Lung microvascular endothelial cell (primary cell): ENCODE results near the gene TNFSF15. TPM values are rescaled to one million over a fixed set of nuclear protein-coding genes. Genes with fewer than 3 reads are reported as not detected.
A peak's percentile ranks its signal among the peaks of the same experiment; 100 is the strongest.

Source experiments
- DNase-seq, 2 donors: peaks; one replicate each; pipeline versions ENCODE4 v3.0.0 to v3.0.0-alpha.2; 2010; ENCODE audit warnings: low read depth in 2 of 2
- total RNA-seq: library from RNA; depleted of rRNA; stranded (reverse); fragments of >200 nt; gene quantifications from 2 replicates; pipeline ENCODE4 v1.2.1, GENCODE V29; 2014

TNFSF15 gene
- total RNA-seq, 1 donor from 2014 or later = 2.6 TPM

DNA sequence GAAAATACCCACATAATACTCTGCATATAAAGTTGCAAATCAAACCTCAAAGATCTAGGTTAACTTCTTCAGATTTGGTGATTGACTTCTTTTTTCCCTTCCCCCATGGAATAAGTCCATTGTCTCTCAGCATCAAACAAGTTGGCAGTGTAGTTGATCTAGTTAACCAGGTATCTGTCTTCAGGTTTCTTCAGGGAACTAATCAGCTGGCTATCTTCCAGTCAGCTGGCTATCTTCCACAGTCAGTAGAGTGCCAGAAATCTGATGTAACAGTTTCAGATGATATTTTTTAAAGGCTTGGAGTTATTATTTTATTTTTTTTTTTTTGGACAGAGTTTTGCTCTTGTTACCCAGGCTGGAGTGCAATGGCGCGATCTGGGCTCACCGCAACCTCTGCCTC lies 16.8 kb downstream of the TNFSF15 start:
- DNase-seq = no peak

DNA sequence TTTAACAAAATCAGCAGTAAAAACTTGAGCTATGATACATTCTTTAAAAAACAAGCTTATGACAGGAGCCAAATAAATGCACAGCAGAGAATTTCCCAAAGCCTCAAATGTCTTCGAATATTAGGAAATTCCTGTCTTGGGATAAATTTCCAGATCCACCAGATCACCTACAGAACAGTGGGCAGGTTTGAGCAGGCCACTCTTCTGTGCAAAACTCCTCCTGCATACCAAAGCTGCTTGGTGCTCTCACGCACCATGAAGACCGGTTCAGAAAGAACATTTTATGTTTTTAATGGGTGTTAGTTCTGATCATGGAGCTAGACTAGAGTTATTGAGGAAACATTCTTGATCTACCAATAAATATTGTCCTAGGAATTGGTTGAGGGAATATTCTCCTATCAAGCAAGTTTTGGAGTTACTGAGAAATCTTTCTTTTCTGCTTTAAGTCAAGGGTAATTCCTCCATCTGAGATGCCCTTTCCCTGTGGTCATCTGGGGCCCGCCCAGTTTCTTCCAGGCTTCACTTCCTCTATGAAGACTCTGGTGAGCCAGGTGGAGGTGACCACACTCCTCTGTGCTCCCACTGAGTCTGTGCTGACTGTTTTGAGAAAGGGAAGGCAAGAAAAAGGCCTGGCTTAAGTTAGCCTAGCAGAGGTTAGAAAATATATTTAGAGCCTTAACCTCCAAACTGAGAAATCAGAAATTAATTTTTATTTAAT lies 17.9 kb downstream of the TNFSF15 start:
- no peak for DNase-seq

DNA sequence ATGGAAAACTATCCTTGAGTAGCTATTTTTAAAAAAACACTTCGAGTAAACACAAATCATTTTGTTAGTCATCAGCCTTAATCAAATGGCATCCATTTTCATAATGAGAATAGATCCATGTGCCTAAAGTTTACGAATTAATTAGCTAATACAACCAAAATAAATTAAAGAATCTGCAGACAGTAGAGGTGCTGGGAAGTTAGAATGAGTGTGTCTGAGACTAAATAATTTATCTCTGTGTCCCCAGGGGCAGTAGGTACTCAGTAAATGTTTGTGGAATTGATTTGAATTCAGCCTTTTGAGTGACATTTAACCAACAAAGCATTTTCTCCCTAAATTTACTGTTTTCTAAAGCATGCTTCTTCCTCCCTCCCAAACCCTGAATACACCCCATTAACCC lies 18.6 kb downstream of the TNFSF15 start:
- no peak for DNase-seq

DNA sequence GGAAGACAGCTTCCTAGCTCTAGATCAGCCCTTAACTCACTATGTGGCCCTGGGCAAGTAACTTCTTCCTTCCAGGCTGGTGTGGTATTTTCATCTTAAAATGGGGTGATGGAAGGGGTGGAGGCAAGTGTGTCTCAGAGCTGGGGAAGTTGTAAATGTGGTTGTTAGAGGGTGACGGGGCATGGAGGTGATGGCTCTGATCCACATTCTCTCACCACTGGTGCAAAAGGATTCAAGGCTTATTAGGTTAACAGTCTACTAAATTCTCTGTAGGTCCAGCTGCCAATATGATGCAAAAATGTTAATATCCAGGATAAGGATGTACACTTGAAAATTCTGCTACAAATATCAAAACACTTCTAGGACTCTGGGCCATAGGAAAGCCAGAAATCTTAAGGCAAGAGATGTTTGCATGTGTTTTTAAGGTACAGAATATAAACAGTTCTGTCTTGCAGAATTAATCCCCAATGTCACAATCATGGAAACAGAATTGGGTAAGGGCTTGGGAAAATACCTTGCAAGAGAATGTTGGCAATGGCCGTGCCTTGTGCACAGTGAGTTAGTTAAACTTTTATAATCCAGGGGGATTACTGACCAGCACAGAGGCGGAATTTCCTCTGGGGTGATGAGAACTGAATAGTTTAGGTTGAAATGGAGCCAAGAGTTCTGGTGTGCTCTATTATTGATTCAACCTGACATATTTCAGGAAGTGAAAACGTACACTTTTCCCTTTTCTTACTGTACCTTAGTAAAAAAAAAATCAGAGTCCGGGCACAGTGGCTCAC lies 19.8 kb downstream of the TNFSF15 start:
- DNase-seq = peak; percentile 32 to 92

DNA sequence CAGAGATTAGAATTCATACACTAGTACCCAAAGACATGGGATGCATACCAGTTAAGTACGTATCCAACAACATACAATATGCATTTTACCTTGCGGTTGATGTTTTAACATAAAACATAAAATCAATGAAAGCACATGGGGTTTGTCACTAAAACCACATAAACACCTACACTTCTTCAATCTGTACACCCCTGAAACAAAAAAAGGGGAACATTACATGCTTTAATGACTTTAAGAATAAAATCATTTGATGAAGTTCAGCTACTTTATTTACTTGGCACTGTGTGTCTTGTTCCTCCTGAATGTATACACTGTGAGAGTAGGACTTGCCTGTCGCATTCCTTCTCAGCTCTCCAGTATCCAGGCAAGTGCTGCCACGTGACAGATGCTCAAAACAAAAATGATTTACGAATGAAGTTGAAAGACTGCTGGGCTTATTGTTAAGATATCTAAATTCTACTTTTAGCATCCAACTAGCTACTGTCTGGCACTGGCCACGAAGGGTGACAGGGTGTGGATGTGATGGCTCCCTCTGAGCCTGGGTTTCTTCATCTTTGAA lies 21.0 kb downstream of the TNFSF15 start:
- DNase-seq = no peak

DNA sequence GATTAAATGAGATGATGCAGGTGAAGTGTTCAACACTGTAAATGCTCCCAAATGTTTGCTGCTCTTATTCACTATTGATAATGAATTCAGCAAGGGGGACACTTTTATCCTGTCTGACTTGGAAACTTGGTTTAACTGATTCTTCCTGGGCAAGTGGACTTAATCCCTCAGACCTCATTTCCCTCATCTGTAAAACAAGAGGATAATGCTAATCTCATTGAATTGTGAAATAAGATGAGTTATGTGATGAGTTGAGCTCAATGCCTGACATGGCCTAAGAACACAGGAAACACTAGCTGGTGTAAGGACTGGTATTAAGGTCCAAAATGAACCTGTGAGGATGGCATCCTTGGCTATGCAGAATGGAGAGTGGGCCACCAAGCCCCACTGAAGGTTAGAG lies 23.3 kb downstream of the TNFSF15 start:
- no peak for DNase-seq

DNA sequence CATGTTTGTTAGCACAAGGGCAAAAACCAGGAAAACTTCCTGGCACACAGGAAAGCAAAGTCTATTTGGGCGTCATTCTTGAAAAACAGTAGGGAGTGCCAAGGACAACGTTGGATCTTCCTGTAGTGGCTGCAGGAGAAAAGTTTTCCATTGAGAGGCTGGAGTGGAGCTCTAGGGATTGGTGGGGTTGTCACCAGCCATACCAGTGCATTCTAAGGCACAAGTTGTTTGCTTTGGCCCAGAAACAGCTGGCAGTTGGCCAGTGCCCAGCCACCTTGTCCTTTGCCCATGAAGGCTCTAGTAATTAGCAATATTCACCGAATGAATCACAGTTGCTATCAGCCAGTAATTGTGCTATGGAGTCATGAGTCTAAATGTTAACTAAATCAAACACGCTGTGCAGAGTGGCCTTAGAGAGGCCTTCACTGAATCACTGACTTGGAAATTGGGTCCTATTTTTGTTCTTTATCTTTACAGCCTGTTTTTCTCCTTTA lies 26.4 kb downstream of the TNFSF15 start:
- peak; percentile 85 to 88 for DNase-seq

DNA sequence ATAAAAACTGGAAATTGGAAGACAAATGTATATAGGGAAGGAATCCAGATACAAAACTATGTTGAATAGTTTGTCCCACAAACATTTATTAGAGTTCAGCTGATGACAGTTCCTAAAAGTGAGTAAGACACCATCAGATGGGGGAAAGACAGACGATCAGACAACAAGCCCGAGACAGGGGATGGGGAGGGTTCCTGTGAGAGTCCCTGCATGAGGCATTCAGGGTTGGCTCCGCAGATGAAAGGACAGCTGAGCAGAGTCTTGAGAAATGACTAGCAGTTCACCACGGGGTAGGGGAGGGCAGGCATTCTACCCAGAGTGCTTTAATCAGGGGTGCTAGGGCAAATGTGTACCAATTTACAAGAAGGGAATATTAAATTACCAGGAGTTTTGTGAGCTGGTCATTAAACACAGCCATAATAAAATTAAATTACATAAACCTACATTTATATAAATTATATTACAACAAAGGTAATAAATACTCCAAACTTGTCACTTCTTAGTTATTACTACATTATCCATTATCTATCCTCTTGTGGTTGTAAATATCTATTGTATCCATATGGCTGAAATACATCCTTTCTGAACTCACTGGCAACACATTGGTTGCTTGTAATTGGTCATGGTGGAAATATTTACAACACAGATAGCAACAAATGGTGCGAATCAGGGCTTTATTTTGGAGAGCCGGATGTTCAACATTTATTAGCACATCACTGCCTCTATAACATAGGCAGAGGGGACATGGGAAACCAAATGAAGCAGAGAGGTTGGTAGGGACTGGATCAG lies 27.8 kb downstream of the TNFSF15 start:
- DNase-seq = peak; percentile 27 to 61

DNA sequence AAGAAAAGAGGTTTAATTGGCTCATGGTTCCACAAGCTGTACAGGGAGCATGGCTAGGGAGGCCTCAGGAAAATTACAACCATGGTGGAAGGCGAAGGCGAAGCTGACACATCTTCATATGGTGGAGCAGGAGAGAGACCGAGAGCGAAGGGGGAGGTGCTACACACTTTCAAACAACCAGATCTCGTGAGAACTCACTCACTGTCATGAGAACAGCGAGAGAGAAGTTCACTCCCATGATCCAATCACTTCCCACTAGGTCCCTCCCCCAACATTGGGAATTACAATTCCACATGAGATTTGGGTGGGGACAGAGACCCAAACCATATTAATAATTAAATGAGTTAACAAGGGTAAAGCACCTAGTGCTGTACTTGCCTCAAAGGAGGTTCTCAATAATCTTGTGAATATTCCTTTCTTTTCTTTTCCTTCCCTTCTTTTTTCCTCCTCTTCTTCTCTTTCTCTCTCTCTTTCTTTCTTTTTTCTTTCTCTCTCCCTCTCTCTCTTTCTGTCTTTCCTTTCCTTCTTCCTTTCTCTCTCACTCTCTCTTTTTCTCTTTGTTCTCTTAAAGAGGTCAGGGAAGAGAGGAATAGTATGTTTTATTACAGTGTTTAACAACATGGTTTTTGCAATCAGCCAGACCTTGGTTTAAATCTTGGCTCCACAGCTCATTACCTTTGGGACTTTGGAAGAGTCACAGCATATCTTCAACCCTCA lies 29.0 kb downstream of the TNFSF15 start:
- DNase-seq = no peak

DNA sequence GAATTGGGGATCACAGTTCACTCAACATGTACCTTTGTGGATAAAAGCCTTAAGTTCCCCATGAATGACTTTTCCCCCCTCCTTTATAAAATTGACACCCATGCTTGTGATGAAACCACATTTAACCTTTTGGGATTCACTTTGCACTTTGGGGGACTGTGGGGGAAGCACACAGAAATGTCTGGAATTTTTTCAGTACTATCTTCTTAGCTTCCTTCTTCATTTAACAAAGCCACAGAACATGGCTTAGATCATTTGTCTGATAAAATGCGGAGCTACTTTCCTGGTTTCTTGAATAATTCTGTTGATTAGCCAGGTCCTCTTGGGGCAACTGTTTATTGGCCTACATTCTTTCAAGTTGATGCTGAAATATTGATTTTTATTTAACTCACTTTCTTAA lies 29.9 kb downstream of the TNFSF15 start:
- DNase-seq = no peak

DNA sequence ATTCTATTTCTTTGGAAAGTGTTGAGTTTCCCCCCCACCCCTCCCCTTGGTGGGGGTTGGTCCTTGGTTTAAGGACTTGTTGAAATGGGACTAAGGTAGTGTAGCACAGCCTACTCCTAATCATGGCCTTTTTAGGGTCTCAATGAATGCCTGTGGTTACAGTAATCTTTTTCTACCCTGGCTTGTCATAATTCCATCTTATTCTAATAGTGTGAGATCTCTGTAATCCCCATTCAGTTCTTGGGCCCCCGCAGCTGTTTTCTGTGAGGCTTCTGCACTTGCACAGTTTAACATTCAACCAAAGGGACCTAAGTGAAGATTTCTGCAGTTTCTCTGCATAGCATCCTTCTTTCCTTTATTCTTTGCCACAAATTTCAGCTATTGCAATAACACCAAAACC lies 30.7 kb downstream of the TNFSF15 start:
- no peak for DNase-seq

DNA sequence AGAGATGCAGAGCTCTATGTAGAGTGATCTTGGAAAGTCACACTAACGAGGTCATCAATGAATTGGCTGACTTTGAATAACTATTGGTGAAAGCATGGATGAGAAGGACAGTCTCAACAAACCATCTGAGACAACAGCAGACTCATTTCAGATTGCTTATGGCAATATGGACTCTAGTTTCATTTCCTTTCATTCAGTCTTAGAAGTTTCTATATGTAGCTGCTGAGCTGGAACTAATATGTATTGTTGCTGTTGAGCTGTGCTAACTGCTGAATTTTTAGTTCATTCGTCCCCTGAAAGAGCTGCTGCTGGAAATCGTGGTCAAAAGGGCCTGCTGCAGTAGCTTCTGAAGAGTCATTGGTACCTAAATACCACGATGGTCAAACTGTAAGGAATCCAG lies 31.3 kb downstream of the TNFSF15 start:
- no peak for DNase-seq

DNA sequence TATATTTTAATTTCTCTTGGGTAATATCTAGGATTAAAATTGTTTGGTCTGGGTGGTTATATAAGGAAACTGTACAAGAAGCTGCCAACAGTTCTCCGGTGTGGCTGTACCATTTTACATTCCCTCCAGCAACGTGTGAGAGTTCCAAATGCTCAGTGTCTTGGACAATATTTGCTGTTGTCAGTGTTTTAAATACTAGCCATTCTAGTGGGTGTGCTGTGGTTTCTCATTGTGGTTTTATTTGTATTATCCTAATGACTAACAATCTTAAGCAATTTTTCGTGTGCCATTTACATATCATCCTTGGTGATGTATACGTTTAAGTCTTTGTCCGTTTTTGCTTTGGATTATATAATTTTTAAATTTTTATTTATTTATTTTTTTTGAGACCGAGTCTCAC lies 34.0 kb downstream of the TNFSF15 start:
- DNase-seq = no peak

DNA sequence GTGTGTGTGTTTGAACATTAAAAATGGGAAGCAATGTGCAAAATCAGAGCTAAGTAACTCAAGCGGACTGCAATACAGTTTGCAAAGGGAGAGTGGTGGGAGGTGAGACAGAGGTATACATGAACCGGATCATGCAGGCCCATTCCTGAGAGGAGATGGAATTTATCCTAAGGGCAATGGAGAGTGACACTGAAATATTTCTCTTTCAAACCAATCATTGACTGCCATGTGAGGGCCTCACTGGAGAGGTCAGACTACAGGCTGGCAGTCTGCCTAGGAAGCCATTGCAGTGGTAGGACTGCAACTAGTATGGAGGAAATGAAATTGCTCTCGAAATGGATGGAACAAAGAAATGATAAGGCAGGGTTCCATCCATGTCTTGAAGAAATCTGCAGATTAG lies 34.8 kb downstream of the TNFSF15 start:
- DNase-seq = peak in 1 of 2 donors; percentile 42

DNA sequence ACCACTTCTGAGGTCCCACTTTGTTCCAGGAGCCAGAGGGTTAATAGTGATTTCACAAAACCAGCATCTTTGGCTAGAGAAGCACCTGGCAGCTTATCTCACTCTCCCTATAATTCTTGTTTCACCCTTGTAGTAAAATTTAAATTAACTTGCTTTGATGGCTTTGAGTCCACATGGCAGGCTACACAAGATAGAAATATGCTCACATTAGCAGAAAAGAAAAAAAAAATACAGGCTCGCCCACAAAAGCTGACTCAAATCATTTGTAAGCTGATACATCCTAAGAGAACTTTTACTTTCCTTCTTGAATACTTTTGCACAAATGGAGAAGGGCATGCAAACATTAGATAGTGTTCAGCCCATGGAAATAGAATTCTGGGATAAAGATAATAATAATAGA lies 36.2 kb downstream of the TNFSF15 start:
- no peak for DNase-seq

DNA sequence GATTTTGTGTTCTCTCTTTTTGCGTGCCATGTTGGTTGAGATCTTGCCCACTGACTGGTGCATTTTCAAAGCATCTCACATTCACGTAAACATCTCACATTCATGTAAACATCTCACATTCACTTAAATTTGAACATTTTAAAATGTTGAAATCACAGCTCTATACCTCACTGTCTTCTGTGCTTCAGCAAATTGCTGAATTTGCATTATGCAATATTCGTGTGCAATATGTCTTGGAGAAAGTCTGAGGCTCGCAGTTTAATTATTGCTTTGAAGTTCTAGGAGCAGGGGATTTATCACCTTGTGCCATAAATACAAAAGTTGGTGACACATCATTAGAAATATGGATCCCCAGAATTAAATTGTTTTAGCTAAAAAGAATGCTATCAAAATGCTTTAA lies 42.6 kb downstream of the TNFSF15 start:
- no peak for DNase-seq

DNA sequence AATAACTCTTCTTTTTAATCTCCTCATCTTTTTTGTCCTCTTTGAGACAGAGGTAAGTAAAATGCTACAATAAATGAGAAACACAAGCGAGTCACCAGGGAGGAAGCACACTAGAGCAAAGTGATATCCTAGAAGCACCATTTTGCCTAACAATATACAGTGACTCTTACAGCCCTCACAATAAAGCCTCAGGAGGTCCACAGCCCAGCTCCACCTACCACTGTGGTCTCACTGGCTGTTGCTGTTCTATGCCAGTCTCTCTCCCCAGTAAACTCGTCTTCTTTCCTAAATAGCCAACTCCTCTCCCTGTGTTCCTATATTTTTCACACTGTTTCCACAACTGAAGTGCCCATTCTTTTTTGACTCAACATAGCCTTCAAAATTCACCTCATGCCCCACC lies 44.3 kb downstream of the TNFSF15 start:
- no peak for DNase-seq

DNA sequence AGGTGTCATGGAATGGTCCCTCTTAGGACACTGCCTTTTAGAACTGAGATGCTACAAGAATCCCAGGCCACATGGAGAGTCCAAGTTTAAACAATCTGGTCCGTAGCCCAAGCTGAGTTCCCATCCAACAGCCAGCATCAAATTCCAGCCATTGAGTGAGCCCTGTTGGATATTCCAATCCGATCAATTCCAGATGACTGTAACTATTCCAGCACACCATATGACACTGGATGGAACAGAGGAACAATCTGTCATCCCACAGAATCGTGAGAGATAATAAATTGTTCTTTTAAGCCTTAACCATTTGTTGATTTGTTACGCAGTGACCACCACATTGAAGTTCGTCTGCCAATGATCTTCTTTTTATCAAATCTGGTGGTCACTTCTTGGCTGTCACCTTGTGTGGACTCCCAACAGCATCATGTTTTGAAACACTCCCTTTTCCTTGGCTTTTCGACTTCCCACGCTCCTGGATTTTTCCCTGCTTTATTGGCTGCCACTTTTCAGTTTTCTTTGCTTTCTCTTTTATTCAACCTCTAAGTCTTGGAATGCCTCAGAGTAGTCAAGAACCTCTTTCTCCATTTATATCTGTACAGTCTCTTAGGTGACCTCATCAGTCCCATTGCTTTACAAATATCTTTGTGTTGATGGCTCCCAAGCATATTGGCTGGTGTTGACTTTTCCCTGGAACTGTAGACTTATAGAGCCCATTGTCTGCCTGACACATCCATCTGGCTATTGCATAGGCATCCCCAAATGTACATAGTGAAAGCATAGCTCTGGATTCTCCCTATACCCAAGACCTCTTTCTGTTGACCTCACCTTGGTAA lies 46.1 kb downstream of the TNFSF15 start:
- DNase-seq = no peak

DNA sequence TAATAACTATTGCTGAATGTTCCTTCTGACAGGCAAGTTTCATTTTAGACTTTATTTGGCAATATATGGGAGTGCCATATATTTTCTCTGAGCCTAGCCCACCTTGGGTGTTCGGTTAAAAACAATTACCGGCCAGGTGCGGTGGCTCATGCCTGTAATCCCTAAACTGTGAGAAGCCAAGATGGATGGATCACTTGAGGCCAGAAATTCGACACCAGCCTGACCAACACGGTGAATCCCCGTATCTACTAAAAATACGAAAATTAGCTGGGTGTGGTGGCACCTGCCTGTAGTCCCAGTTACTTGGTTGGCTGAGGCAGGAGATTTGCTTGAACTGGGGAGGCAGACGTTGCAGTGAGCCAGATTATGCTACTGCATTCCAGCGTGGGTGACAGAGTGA lies 47.9 kb downstream of the TNFSF15 start:
- DNase-seq = no peak

DNA sequence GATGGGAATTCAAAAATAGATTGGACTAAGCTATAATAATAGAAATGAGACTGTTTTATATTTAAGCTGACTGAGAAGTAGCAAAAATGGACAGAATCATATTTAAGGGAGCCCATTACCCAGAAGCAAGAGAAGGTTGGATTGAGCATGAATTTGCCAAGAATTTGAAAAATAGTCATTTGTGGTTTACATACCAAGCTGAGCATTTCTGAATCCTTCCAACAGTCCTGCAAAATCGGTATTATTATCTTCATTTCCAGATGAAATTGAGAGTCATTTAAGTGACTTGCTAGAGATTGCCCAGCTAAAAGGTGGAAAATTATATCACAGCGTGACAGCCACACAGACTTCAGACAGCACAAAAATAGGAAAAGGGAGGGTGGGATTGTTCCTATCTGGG lies 48.4 kb downstream of the TNFSF15 start:
- DNase-seq = no peak
